Activated B cell treated with CpG ODN at 0.5 μM for 24 hours (primary cell): Measurements from ENCODE around the gene ZNF862. TPM values are rescaled to one million over a fixed set of nuclear protein-coding genes. Genes with fewer than 3 reads are reported as not detected.

Experiments used
- ATAC-seq: fragments of 200-7000 bp; cut with Tn5 transposase; one replicate; pipeline ENCODE4 v1.10.0; 2021; ENCODE audit warnings: low read depth, mild to moderate bottlenecking, moderate library complexity
- CTCF ChIA-PET: fragments of 350-600 bp; sonication (Branson Sonifier 250); formaldehyde crosslinking; loops from one replicate; lab custom pipeline; 2021; ENCODE audit warnings: antibody characterized with exemption; lab: Charles Lee
- POLR2A ChIA-PET: fragments of 350-600 bp; sonication (Branson Sonifier 250); formaldehyde crosslinking; loops from one replicate; lab custom pipeline; 2021; ENCODE audit warnings: antibody characterized with exemption; lab: Charles Lee
- DNase-seq: peaks from one replicate; pipeline ENCODE4 v3.0.0; 2022
- H3K27ac Mint-ChIP-seq: one replicate; pipeline ENCODE4 v1.8.0; 2020; ENCODE audit warnings: mixed read lengths
- H3K27me3 Mint-ChIP-seq: one replicate; pipeline ENCODE4 v1.8.0; 2021; ENCODE audit warnings: mixed read lengths
- H3K36me3 Mint-ChIP-seq: one replicate; pipeline ENCODE4 v1.8.0; 2021; ENCODE audit warnings: low read depth, mixed read lengths
- H3K4me1 Mint-ChIP-seq: one replicate; pipeline ENCODE4 v1.8.0; 2021; ENCODE audit warnings: mixed read lengths
- H3K4me3 Mint-ChIP-seq: one replicate; pipeline ENCODE4 v1.8.0; 2020; ENCODE audit warnings: mild to moderate bottlenecking, mixed read lengths
- H3K9me3 Mint-ChIP-seq: one replicate; pipeline ENCODE4 v1.8.0; 2020; ENCODE audit warnings: mixed read lengths
- intact Hi-C: fragments of 100-400 bp; cut with micrococcal nuclease; formaldehyde crosslinking; loops from one replicate; pipeline ENCODE4 v1.15.1; 2024
- total RNA-seq: library from RNA; stranded (reverse); gene quantifications from 2 replicates; pipeline ENCODE4 v1.2.3, GENCODE V29; 2022
- TF ChIP-seq, protein P1 (sequence below): fragments of 200-600 bp; IDR thresholded peaks from one replicate; pipeline ENCODE4 v1.8.0; 2022; ENCODE audit warnings: antibody characterized with exemption, mild to moderate bottlenecking

Gene ZNF862
- total RNA-seq, 1 donor from 2014 or later = 17.6 TPM

DNA sequence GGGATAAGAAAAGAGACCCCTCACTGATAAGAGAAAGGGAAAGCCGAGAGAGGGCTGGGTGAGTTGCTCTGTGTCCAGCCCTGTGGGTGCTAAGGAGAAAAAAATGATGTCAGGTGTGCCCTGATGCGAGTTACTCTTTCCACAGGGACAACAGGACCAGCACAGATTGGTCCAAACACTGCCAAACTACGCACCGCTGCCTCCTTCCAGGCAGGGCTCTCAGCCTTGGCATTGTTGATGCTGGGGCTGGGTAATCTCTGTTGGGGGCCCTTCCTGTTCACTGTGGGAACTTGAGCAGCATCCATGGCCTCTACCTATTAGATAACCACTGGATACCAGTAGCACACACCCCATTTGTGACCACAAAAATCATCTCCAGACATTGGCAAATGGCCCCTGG lies 25.3 kb downstream of the ZNF862 start:
- H3K27me3 Mint-ChIP-seq = no peaks in the 10 kb centered on the region
- H3K4me3 Mint-ChIP-seq = no peak overlapping the region
- DNase-seq = no peak
- H3K36me3 Mint-ChIP-seq = peaks cover 31% of the 10 kb centered on the region
- ChIA-PET POLR2A (no interaction called here), CTCF (no interaction called here)
- TF ChIP-seq, protein P1, sequence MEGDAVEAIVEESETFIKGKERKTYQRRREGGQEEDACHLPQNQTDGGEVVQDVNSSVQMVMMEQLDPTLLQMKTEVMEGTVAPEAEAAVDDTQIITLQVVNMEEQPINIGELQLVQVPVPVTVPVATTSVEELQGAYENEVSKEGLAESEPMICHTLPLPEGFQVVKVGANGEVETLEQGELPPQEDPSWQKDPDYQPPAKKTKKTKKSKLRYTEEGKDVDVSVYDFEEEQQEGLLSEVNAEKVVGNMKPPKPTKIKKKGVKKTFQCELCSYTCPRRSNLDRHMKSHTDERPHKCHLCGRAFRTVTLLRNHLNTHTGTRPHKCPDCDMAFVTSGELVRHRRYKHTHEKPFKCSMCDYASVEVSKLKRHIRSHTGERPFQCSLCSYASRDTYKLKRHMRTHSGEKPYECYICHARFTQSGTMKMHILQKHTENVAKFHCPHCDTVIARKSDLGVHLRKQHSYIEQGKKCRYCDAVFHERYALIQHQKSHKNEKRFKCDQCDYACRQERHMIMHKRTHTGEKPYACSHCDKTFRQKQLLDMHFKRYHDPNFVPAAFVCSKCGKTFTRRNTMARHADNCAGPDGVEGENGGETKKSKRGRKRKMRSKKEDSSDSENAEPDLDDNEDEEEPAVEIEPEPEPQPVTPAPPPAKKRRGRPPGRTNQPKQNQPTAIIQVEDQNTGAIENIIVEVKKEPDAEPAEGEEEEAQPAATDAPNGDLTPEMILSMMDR = no peak
- peaks cover 6% of the 10 kb centered on the region for H3K4me1 Mint-ChIP-seq
- intact Hi-C loops = no loop called here
- no peaks in the 10 kb centered on the region for H3K9me3 Mint-ChIP-seq
- ATAC-seq = no peak
- no peak overlapping the region for H3K27ac Mint-ChIP-seq

DNA sequence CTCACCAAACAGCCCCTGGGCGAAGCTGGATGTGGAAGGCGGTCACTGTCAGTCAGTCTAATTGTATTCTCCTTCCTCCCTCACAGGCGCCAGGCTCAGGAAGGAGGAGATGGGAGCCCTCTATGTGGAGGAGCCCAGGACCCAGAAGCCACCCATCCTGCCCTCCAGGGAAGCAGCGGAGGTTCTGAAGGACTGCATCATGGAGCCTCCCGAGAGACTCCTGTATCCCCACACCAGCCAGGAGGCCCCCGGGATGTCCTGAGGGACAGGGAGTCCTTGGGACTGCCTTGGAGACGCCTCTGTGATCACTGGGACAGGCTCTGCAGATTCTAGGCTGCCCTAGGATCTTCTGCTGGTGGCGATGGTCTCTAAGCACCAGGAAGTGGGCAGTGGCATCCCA lies 25.8 kb downstream of the ZNF862 start:
- Mint-ChIP-seq H3K27me3 (no peaks in the 10 kb centered on the region), H3K36me3 (peaks cover 31% of the 10 kb centered on the region), H3K4me1 (peaks cover 11% of the 10 kb centered on the region), H3K27ac (no peak overlapping the region), H3K9me3 (no peaks in the 10 kb centered on the region), H3K4me3 (no peak overlapping the region)
- DNase-seq = no peak
- CTCF ChIA-PET = no interaction called here
- POLR2A ChIA-PET = no interaction called here
- TF ChIP-seq, protein P1 = no peak
- intact Hi-C loops = no loop called here
- ATAC-seq = no peak

DNA sequence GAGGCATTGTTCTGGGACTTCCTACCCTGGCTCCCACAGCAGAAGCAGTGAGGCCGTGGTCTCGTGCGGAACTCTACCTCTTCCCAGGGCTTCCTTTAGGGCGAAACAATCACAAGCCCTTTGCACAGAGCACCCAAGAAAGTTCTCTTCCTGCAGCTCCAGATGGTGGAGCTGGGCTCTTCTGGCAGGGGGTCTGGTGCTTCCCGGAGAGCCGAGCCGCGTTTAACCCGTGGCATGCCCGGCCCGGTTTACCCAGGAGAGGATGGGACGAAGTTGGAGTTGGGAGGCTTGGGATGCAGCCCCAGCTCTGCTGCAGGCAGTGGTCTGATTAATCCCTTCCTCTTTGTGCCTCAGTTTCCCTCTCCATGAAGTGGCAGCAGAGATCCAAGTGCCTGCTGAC lies 26.6 kb downstream of the ZNF862 start:
- H3K27me3 Mint-ChIP-seq = no peaks in the 10 kb centered on the region
- peaks cover 31% of the 10 kb centered on the region for H3K36me3 Mint-ChIP-seq
- ChIA-PET POLR2A (no interaction called here), CTCF (no interaction called here)
- H3K27ac Mint-ChIP-seq = no peak overlapping the region
- no peaks in the 10 kb centered on the region for H3K9me3 Mint-ChIP-seq
- H3K4me3 Mint-ChIP-seq = no peak overlapping the region
- no peak for ATAC-seq
- DNase-seq = no peak
- intact Hi-C loops = no loop called here
- TF ChIP-seq, protein P1 = no peak
- H3K4me1 Mint-ChIP-seq = peaks cover 16% of the 10 kb centered on the region

DNA sequence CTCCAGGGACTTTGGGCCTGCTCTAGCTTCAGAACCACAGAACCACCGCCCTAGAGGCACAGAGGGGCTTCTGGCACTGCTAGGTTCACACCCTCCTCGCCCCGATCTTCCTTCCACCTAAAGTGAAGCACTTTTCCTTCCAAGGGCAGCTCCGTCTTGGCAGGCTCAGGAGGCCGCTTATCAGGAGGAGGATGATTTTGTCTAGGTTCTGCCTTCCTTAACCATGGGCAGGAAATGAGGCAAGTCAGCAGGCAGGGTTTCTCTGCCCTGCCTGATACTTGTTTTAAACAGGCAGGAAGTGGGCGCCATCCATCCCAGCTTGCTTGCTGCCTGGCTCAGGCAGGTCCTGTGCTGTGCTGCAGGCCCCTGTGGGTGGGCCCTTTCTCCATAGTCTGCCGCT lies 27.3 kb downstream of the ZNF862 start:
- peaks cover 28% of the 10 kb centered on the region for H3K36me3 Mint-ChIP-seq
- H3K9me3 Mint-ChIP-seq = no peaks in the 10 kb centered on the region
- ATAC-seq = no peak
- H3K4me1 Mint-ChIP-seq = peaks cover 23% of the 10 kb centered on the region
- ChIA-PET POLR2A (no interaction called here), CTCF (no interaction called here)
- no peak for DNase-seq
- H3K27ac Mint-ChIP-seq = no peak overlapping the region
- TF ChIP-seq, protein P1 = no peak
- no peaks in the 10 kb centered on the region for H3K27me3 Mint-ChIP-seq
- no peak overlapping the region for H3K4me3 Mint-ChIP-seq
- intact Hi-C loops = no loop called here

DNA sequence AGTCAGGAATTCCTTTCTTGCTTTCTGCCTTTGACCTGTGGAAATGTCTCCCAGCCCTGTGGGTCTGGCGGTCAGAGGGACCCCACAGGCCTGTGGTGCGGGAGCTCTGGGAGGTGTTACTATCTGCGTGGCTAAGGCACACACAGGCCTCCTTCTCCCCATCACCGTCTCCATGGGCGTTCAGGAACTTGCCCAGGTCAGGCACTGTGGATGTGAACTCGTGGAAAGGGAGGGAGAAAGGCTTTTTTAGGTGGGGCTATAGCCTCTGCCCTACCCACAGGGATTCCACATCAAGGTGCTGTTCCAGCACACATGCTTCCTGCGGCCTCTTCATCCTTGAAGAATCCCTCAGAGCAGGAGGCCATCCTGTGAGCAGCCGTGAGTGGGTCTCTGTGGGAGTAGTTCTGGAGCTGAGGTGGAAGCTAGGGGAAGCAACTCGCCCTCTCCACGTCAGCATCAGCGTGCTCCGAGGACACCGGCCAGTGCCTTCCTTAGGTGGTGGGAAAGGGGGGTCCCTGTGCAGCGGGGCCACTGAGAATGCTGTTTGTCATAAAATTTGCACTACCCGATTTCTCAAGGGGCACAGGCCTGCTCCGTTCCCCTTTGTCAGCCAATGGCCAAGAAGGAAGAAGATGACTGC lies 28.1 kb downstream of the ZNF862 start:
- ATAC-seq (no peak), DNase-seq (no peak)
- Mint-ChIP-seq H3K9me3 (no peaks in the 10 kb centered on the region), H3K27ac (no peak overlapping the region), H3K27me3 (no peaks in the 10 kb centered on the region), H3K4me3 (no peak overlapping the region), H3K36me3 (peaks cover 22% of the 10 kb centered on the region), H3K4me1 (peaks cover 25% of the 10 kb centered on the region)
- POLR2A ChIA-PET = no interaction called here
- intact Hi-C loops = no loop called here
- CTCF ChIA-PET = no interaction called here
- TF ChIP-seq, protein P1 = no peak
